K562 treated with DMSO at 1 percent for 4 hours (cell line): ENCODE data around the gene GTF2IRD1. TPM values are rescaled to one million over a fixed set of nuclear protein-coding genes. Genes with fewer than 3 reads are reported as not detected.

ENCODE experiments used
- total RNA-seq: library from RNA; unstranded; fragments of 300-600 nt; gene quantifications from 2 replicates; pipeline ENCODE4 v1.2.3, GENCODE V29; 2022; ENCODE audit not compliant: insufficient read depth

The GTF2IRD1 gene, protein sequence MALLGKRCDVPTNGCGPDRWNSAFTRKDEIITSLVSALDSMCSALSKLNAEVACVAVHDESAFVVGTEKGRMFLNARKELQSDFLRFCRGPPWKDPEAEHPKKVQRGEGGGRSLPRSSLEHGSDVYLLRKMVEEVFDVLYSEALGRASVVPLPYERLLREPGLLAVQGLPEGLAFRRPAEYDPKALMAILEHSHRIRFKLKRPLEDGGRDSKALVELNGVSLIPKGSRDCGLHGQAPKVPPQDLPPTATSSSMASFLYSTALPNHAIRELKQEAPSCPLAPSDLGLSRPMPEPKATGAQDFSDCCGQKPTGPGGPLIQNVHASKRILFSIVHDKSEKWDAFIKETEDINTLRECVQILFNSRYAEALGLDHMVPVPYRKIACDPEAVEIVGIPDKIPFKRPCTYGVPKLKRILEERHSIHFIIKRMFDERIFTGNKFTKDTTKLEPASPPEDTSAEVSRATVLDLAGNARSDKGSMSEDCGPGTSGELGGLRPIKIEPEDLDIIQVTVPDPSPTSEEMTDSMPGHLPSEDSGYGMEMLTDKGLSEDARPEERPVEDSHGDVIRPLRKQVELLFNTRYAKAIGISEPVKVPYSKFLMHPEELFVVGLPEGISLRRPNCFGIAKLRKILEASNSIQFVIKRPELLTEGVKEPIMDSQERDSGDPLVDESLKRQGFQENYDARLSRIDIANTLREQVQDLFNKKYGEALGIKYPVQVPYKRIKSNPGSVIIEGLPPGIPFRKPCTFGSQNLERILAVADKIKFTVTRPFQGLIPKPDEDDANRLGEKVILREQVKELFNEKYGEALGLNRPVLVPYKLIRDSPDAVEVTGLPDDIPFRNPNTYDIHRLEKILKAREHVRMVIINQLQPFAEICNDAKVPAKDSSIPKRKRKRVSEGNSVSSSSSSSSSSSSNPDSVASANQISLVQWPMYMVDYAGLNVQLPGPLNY
- total RNA-seq = 24.8 and 29.7 TPM in 2 replicates

GRCh38 chr7:74453322-74454011, at the start of gene GTF2IRD1:
Gene GTF2IRD1 (plus strand): TSS chr7:74453906. CDS start chr7:74508081, 54,175 bp downstream.

Other genes with a start within 250 kb of the GTF2IRD1 start
- 1.7 TPM in 1 of 2 replicates, not detected in the other for gene LAT2, start 243.9 kb upstream of the GTF2IRD1 start, total RNA-seq
- gene RFC2, start 199.5 kb upstream of the GTF2IRD1 start, total RNA-seq = 111 and 114 TPM in 2 replicates
- 9.1 and 9.5 TPM in 2 replicates for gene CLIP2, start 164.5 kb upstream of the GTF2IRD1 start, total RNA-seq
- 51.5 and 65.3 TPM in 2 replicates for gene GTF2I, start 203.8 kb downstream of the GTF2IRD1 start, total RNA-seq